Measurements from ENCODE around the gene PBX3.

DNA sequence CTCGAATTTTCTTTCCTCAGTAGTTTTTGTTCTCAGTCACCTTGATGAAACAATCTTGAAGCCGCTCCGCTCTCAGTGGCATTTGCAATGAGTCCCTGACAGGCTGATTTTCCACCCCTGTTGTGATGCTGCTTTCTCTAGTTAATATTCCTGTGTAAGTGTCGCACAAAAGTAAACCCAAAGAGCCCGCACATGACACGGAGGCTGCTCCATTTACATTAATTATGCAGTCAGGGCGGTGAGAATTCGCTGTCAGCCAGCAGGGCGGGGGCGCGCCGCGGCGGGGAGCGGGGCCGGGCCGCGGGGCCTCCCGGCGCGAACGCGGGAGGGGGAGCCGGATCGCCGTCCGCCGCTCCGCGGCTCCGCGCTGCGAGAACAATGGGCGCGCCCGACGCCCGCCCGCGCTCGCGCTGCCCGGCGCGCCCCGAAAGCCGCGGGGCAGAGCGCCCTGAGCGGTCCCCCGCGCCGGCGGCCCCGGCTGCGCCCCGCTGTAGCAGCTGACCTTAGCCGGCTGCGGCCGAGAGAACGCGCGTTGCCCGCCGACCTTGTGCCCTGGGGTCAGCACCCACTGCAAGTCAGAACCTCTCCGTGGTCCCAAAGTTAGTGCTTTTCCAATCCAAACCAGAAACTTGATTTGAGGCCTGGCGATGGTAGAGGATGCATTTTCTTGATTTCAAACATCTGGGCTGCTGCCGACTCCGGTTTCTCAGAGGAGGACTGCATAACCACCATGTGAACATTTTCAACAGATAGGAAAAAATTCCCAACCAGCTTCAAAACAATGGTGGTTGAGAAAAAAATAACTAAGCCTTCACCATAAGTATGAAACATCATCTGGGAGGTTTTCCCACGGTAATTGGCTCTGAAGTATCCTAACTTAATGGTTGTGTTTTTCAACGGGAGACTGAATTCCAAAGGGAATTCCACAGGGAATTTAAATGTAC, 142.6 kb downstream of the PBX3 start:
- TF ChIP-seq EP300 (IDR thresholded peaks at IDR 0.05) (no peak), POLR2A (IDR thresholded peaks at IDR 0.05) (no peak)
- TF ChIP-seq, protein P1, sequence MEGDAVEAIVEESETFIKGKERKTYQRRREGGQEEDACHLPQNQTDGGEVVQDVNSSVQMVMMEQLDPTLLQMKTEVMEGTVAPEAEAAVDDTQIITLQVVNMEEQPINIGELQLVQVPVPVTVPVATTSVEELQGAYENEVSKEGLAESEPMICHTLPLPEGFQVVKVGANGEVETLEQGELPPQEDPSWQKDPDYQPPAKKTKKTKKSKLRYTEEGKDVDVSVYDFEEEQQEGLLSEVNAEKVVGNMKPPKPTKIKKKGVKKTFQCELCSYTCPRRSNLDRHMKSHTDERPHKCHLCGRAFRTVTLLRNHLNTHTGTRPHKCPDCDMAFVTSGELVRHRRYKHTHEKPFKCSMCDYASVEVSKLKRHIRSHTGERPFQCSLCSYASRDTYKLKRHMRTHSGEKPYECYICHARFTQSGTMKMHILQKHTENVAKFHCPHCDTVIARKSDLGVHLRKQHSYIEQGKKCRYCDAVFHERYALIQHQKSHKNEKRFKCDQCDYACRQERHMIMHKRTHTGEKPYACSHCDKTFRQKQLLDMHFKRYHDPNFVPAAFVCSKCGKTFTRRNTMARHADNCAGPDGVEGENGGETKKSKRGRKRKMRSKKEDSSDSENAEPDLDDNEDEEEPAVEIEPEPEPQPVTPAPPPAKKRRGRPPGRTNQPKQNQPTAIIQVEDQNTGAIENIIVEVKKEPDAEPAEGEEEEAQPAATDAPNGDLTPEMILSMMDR (IDR thresholded peaks at IDR 0.05), result no peak
